IPS-15b (cell line): Measurements from ENCODE around the gene COL6A2.
"Not testable (repeated sequence)": the region's sequence is repeated elsewhere in the genome, so short reads cannot be mapped to it uniquely, and the experiment has no call there.

Experiments
- H3K27me3 ChIP-seq: one replicate; pipeline ENCODE4 v1.6.1; 2013; ENCODE audit warnings: low read length; ENCODE audit not compliant: control insufficient read depth, insufficient read depth
- H3K36me3 ChIP-seq: one replicate; pipeline ENCODE4 v1.6.1; 2013; ENCODE audit warnings: low read length; ENCODE audit not compliant: control insufficient read depth, insufficient read depth
- H3K4me1 ChIP-seq: one replicate; pipeline ENCODE4 v1.6.1; 2013; ENCODE audit warnings: mild to moderate bottlenecking, low read length; ENCODE audit not compliant: control insufficient read depth, insufficient read depth
- H3K4me3 ChIP-seq: one replicate; pipeline ENCODE4 v1.5.1; 2013; ENCODE audit warnings: low read depth, low read length
- H3K9ac ChIP-seq: one replicate; pipeline ENCODE4 v1.6.1; 2013; ENCODE audit warnings: low read depth, mild to moderate bottlenecking, low read length
- H3K9me3 ChIP-seq: one replicate; pipeline ENCODE4 v1.6.1; 2013; ENCODE audit warnings: mild to moderate bottlenecking, low read length; ENCODE audit not compliant: control insufficient read depth, insufficient read depth

COL6A2 gene

DNA sequence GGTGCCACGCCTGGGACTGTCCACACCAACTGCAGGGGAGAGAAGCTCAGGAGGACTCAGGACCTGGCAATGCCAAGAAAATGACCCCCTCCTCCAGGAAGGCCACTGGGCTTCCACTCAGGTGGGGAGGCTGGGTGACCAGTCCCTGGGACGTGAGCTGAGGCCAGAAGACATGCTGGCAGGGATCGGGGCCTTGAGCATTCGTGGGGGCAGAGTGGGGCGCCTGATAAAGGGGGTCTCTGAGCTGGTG is 15.3 kb upstream of the COL6A2 start:
- no peaks in the 10 kb centered on the region for H3K36me3 ChIP-seq
- H3K27me3 ChIP-seq, result no peaks in the 10 kb centered on the region
- no peaks in the 10 kb centered on the region for H3K4me1 ChIP-seq
- H3K9ac ChIP-seq, result no peak overlapping the region
- H3K9me3 ChIP-seq, result no peaks in the 10 kb centered on the region
- H3K4me3 ChIP-seq, result no peak overlapping the region

DNA sequence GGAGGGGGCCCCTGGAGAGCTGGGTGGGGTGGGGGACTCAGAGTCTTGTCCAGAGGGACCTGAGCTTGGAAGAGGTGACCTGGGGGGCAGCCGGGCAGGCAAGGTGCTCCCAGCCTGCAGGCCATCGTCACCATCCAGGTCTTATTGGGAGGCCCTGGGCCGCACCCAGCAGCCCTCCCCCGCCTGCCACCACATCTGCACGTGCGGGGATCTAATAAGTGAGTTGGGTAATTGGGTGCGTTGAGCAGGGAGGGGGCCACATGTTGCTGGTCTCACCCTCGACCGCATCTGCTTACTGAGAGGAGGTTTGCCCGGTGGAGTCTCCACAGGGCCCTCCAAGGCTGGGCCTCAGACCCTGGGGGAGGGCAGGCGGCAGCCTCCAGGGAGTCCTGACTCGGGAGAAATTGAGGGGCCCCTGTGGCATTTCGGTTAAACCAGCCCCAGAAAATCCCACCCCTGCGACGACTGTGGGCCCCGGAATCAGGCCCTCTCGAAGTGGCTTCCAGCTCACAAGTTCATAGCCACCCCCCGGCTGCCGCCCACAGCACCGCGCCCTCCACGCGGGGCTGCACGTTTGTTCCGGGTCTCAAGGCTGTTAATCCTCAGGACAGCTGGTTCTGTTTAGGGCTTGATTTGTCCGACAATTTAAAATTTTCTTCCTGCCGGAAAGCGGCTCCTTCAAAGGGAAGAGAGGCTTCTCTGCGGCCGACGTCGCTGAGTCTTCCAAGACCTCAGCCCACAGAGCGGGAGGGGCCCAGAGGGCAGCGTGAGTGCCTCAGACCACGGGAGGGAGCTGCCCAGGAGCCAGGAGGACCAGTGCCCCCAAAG is 14.7 kb upstream of the COL6A2 start:
- H3K9me3 ChIP-seq, result no peaks in the 10 kb centered on the region
- H3K4me3 ChIP-seq, result no peak overlapping the region
- no peaks in the 10 kb centered on the region for H3K27me3 ChIP-seq
- H3K4me1 ChIP-seq, result no peaks in the 10 kb centered on the region
- H3K9ac ChIP-seq, result no peak overlapping the region
- no peaks in the 10 kb centered on the region for H3K36me3 ChIP-seq

DNA sequence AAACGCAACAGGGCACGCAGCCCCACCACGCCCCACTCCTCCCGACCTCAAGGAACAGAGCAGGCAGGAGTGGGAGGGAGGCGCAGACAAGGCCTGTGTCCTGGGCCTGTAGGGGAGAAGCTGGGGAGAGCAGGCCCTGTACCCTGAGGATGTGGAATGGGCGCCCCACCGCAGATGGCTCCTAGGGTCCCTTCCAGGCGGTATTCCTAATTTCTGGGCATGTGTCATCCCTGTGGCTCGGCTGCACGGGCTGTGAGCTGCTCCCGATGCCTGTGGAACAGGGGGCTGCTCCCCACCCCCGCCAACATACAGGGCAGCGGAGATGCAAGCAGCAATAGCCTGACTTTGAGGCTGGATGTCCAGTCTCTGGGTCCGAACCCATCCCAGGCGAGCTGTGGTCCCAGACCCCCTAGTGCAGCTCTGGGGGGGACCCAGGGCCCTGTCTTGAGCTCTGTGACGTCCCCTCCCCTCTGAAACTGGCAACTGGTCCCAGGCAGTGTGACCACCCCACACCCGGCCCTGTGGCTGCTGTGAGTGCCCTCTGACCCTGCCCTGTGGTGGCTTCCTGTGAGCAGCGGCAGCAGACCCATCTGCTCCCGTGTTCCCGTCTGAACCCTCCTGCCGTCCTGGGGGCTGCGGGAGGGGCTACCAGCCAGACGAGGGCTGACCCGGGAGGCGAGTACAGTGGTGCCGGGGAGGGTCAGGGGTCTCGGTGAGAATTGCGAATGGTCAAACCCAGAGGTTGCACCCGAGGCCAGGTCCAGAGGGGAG is 13.9 kb upstream of the COL6A2 start:
- no peaks in the 10 kb centered on the region for H3K4me1 ChIP-seq
- no peaks in the 10 kb centered on the region for H3K36me3 ChIP-seq
- no peaks in the 10 kb centered on the region for H3K9me3 ChIP-seq
- no peak overlapping the region for H3K9ac ChIP-seq
- H3K27me3 ChIP-seq, result no peaks in the 10 kb centered on the region
- no peak overlapping the region for H3K4me3 ChIP-seq

DNA sequence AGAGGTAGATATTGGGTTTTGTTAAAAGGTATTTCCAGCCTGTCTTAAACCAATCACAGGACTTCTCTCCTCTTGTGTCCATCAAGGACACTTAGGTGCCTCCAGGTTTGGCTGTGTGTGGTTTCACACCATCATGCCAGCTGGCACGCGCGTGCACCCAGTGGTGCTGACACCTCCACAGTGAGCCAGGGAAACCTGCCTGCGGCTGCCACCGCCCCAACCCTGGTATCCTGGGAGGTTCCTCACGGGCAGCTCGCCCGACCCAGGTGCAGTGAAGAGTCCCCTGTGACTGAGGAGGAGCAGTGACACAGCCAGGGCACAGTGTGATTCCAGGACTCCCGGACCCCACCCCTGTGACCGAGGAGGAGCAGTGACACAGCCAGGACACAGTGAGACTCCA is 13.2 kb upstream of the COL6A2 start:
- no peak overlapping the region for H3K9ac ChIP-seq

DNA sequence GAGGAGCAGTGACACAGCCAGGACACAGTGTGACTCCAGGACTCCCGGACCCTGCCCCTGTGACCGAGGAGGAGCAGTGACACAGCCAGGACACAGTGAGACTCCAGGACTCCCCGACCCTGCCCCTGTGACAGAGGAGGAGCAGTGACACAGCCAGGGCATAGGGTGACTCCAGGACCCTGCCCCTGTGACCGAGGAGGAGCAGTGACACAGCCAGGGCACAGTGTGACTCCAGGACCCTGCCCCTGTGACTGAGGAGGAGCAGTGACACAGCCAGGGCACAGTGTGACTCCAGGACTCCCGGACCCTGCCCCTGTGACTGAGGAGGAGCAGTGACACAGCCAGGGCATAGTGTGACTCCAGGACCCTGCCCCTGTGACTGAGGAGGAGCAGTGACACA is 12.7 kb upstream of the COL6A2 start:
- not testable (repeated sequence) for H3K27me3 ChIP-seq, H3K4me3 ChIP-seq, H3K4me1 ChIP-seq, H3K9me3 ChIP-seq, H3K36me3 ChIP-seq, H3K9ac ChIP-seq

More for the DNA sequence above, 13.2 kb upstream of the COL6A2 start:
- no peaks in the 10 kb centered on the region for H3K4me1 ChIP-seq
- H3K4me3 ChIP-seq, result no peak overlapping the region
- H3K9me3 ChIP-seq, result no peaks in the 10 kb centered on the region
- no peaks in the 10 kb centered on the region for H3K27me3 ChIP-seq
- no peaks in the 10 kb centered on the region for H3K36me3 ChIP-seq

DNA sequence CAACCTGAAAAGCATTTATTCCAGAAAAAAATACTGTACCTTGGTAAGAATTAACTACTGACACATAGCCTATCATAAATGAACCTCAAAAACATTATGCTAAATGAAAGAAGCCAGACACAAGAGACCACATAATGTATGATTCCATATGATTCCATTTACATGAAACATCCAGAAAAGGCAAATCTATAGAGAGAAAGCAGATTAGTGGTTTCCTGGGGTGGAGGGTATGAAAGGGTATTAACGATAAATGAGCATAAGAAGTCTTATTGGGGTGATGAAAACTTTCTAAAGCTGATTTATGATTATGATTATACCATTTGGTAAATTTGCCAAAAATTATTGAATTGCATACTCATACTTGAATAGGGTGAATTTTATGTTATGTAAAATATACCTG is 10.3 kb upstream of the COL6A2 start:
- no peaks in the 10 kb centered on the region for H3K36me3 ChIP-seq

DNA sequence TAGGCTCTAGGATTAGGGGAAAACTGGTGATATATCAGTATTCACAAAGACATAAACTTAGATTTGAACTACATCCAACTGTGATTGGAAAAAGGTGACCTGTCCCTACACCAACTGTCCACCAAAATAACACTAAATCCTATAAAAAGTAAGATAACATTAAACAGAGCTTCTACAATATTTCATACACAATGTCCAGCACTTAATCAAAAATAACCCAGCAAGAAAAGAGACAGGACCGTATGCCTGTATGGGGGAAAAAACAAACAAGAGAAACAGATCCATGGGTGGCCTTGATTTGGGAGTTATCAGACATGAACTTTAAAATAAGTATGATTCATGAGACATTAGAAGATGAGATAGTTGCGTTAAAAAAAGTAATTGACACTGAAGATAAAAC is 9.7 kb upstream of the COL6A2 start:
- H3K4me3 ChIP-seq, result no peak overlapping the region
- no peak overlapping the region for H3K9ac ChIP-seq
- H3K9me3 ChIP-seq, result peaks cover under 1% of the 10 kb centered on the region
- H3K4me1 ChIP-seq, result no peaks in the 10 kb centered on the region
- no peaks in the 10 kb centered on the region for H3K27me3 ChIP-seq
- no peaks in the 10 kb centered on the region for H3K36me3 ChIP-seq

More for the DNA sequence above, 10.3 kb upstream of the COL6A2 start:
- H3K4me1 ChIP-seq, result no peaks in the 10 kb centered on the region
- no peaks in the 10 kb centered on the region for H3K9me3 ChIP-seq
- no peaks in the 10 kb centered on the region for H3K27me3 ChIP-seq
- H3K9ac ChIP-seq, result no peak overlapping the region
- H3K4me3 ChIP-seq, result no peak overlapping the region

DNA sequence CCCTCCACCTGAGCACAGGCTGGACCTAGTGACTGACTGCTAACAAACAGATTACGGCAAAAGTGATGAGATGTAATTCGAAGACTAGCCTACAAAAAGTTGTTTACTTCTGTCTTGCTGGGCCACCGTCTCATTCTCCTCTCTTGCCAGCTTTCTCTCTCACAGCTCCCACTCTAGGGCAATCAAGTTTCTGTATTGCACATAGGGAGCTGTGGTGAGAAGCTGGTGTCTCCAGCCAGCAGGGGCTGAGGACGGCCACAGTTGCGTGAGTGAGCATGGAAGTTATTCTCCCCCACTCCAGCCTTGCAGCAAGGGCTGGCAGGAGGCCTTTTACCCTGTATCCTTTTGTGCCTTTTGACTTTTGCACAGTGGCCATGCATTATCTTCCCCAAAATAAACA is 8.6 kb upstream of the COL6A2 start:
- Histone ChIP-seq H3K27me3 (no peaks in the 10 kb centered on the region), H3K36me3 (no peaks in the 10 kb centered on the region), H3K9me3 (peaks cover 10% of the 10 kb centered on the region)

DNA sequence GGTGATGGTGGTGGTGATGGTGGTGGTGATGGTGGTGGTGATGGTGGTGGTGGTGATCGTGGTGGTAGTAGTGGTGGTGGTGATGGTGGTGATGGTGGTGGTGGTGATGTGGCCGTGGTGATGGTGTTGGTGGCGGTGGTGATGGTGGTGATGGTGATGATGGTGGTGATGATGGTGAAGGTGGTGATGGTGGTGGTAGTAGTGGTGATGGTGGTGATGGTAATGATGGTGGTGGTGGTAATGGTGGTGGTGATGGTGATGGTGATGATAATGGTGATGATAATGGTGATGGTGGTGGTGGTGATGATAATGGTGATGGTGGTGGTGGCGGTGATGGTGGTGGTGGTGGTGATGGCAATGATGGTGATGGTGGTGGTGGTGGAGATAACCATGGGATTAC is 6.8 kb upstream of the COL6A2 start:
- H3K9ac ChIP-seq, result no peak overlapping the region
- H3K36me3 ChIP-seq, result no peaks in the 10 kb centered on the region
- no peak overlapping the region for H3K4me3 ChIP-seq
- peaks cover 10% of the 10 kb centered on the region for H3K9me3 ChIP-seq
- H3K4me1 ChIP-seq, result no peaks in the 10 kb centered on the region
- no peaks in the 10 kb centered on the region for H3K27me3 ChIP-seq

More for the DNA sequence above, 8.6 kb upstream of the COL6A2 start:
- Histone ChIP-seq H3K9ac (no peak overlapping the region), H3K4me1 (no peaks in the 10 kb centered on the region), H3K4me3 (no peak overlapping the region)

DNA sequence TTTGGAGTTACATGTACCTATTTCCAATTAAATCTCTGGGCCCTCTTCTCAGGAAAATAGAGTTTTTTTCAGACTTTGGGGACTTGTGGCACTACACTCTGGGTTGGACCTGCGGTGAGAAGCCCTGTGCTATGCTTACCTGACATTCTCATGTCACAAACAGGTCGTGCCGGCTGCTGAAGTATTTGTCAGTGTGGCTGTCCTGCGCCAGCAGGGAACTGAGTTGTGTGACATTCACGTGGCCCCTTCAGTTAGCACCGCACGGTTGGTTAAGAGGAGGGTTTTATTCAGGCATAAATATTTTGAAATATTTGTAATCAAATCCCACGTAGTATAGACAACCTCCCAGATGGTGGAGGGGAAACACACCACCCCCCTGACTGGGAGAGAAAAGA is 6.3 kb upstream of the COL6A2 start:
- Histone ChIP-seq H3K4me1 (no peaks in the 10 kb centered on the region), H3K9me3 (peaks cover 10% of the 10 kb centered on the region), H3K9ac (no peak overlapping the region), H3K36me3 (no peaks in the 10 kb centered on the region), H3K27me3 (peaks cover 2% of the 10 kb centered on the region), H3K4me3 (no peak overlapping the region)

DNA sequence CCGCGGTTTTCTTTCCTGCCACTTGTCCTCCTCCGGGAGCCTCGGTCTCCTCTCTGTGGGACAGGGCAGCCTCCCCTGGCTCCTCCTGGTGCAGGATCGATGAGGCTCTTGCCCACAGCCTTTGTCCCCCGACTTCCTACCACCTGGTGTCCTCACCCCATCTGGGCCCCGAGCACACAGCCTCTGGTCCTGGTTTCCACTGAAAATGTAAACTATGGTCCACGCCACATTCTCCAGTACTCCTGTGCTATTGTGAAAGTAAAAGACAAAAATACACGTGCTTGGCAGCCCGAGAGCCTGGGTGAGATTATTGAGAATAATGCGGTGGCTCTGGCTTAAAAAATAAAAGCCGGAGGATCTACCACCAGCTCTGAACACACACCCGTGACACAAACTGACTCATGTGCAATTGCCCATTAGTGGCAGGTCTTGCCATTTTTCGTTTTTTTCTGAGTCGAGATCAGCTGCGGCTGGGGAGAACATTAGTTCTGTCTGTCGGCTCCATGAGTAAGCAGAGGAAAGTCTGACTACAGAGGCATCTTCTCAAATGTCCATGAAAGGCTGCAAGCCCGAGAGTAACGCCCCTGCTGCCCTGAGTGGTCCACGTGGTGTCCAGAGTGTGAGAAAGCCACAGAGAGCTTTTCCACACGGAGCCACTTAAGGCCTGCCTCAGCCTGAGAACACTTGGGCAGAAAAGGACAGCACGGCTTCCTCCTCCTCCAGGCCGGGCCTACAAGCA is 5.7 kb upstream of the COL6A2 start:
- Histone ChIP-seq H3K36me3 (no peaks in the 10 kb centered on the region), H3K27me3 (peaks cover 6% of the 10 kb centered on the region), H3K4me1 (no peaks in the 10 kb centered on the region), H3K9ac (no peak overlapping the region), H3K4me3 (no peak overlapping the region), H3K9me3 (peaks cover 10% of the 10 kb centered on the region)
